Lower leg skin (tissue), 3 donors: ENCODE results near the gene TXNDC8.

Experiments
- CTCF ChIP-seq, 3 donors: fragments of 450-650 bp; IDR thresholded peaks; one replicate each; pipeline ENCODE4 v1.5.1; 2016; ENCODE audit warnings: antibody characterized with exemption in 3 of 3, mild to moderate bottlenecking in 3 of 3, moderate library complexity in 2 of 3
- POLR2A ChIP-seq, 2 donors: fragments of 450-650 bp; IDR thresholded peaks; one replicate each; pipeline ENCODE4 v1.6.1; 2016 to 2017; ENCODE audit warnings: antibody characterized with exemption in 2 of 2, mild to moderate bottlenecking in 1 of 2, moderate library complexity in 1 of 2

DNA sequence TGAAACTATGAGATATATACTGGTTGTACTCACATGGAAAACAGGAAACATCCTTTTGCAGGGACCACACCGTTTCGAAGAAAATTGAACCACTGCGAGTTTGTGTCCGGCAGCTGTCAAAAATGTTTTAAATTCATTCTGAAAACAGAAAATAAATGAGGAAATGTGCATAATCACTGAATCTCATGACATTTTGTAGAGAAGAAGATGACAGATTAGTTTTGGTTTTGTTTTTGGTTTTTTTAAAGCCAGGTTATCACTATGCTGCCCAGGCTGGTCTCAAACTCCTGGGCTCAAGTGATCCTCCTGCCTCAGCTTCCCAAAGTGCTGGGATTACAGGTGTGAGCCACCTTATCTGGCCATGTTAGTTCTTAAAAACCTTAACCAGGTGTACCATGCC lies 3.5 kb downstream of the TXNDC8 start:
- TF ChIP-seq CTCF (IDR thresholded peaks at IDR 0.05), result no peak
- no peak for TF ChIP-seq POLR2A (IDR thresholded peaks at IDR 0.05)
